A673 (cell line): ENCODE results near the gene TRMT11. TPM values are rescaled to one million over a fixed set of nuclear protein-coding genes. Genes with fewer than 3 reads are reported as not detected.
"Not testable (repeated sequence)": the region's sequence is repeated elsewhere in the genome, so short reads cannot be mapped to it uniquely, and the experiment has no call there.

Experiments
- BruUV-seq: library from RNA; stranded (reverse); fragments of 400-500 nt; replicated peaks from 2 replicates; lab custom pipeline; 2021; lab: Mats Ljungman, UMichigan
- CTCF ChIA-PET: fragments of 300-600 bp; sonication (Branson Sonifier 250); formaldehyde crosslinking; loops from one replicate; lab custom pipeline; 2022; ENCODE audit warnings: antibody characterized with exemption; lab: Charles Lee
- POLR2A ChIA-PET: fragments of 300-600 bp; sonication (Branson Sonifier 250); formaldehyde crosslinking; loops from one replicate; lab custom pipeline; 2022; ENCODE audit warnings: antibody characterized with exemption; ENCODE audit not compliant: low non-redundant PET; lab: Charles Lee
- DNase-seq: peaks from one replicate; pipeline ENCODE4 v3.0.0-alpha.2; 2015; ENCODE audit warnings: low spot score
- H3K27ac ChIP-seq: fragments of 200-600 bp; sonication (generic); 2 replicates; pipeline ENCODE4 v1.5.1; 2016; ENCODE audit warnings: mixed run types, low read depth, mild to moderate bottlenecking, mixed read lengths, antibody characterized with exemption, low read length; ENCODE audit not compliant: poor library complexity, severe bottlenecking
- H3K27me3 ChIP-seq: fragments of 200-600 bp; sonication (generic); replicated peaks from 2 replicates; pipeline ENCODE4 v1.6.1; 2017; ENCODE audit warnings: mixed run types, low read depth, mild to moderate bottlenecking, mixed read lengths, antibody characterized with exemption, low read length; ENCODE audit not compliant: insufficient read depth, poor library complexity
- H3K36me3 ChIP-seq: fragments of 200-600 bp; sonication (generic); 2 replicates; pipeline ENCODE4 v1.6.1; 2016; ENCODE audit warnings: mixed run types, mild to moderate bottlenecking, mixed read lengths, antibody characterized with exemption, low read length; ENCODE audit not compliant: insufficient read depth, poor library complexity, severe bottlenecking
- H3K4me1 ChIP-seq: fragments of 200-600 bp; sonication (generic); 2 replicates; pipeline ENCODE4 v1.6.1; 2017; ENCODE audit warnings: mixed run types, mild to moderate bottlenecking, mixed read lengths, antibody characterized with exemption, low read length; ENCODE audit not compliant: insufficient read depth, poor library complexity, severe bottlenecking
- H3K4me3 ChIP-seq: fragments of 200-600 bp; sonication (generic); 2 replicates; pipeline ENCODE4 v1.5.1; 2016; ENCODE audit warnings: low read depth, mixed run types, mild to moderate bottlenecking, mixed read lengths, low read length; ENCODE audit not compliant: poor library complexity, severe bottlenecking
- H3K9me3 ChIP-seq: fragments of 200-600 bp; sonication (generic); 2 replicates; pipeline ENCODE4 v1.6.1; 2016; ENCODE audit warnings: mixed run types, low read depth, mild to moderate bottlenecking, mixed read lengths, antibody characterized with exemption, low read length; ENCODE audit not compliant: poor library complexity, severe bottlenecking
- CTCF ChIP-seq: fragments of 300-800, 200-600 bp; sonication (generic); conservative IDR thresholded peaks from 2 replicates; pipeline ENCODE4 v1.5.1; 2017; ENCODE audit warnings: low read depth, mild to moderate bottlenecking, antibody characterized with exemption, low read length, moderate library complexity, mixed read lengths
- EZH2 ChIP-seq: fragments of 200-600 bp; sonication (generic); IDR thresholded peaks from 2 replicates; pipeline ENCODE4 v1.6.1; 2017; ENCODE audit warnings: borderline replicate concordance, low read depth, mild to moderate bottlenecking, mixed read lengths, antibody characterized with exemption, low read length; ENCODE audit not compliant: poor library complexity, severe bottlenecking
- intact Hi-C: fragments of 100-400 bp; cut with micrococcal nuclease; formaldehyde crosslinking; loops from one replicate; pipeline ENCODE4 v1.10.0; 2022; ENCODE audit not compliant: unreplicated experiment
- total RNA-seq: library from RNA; stranded (reverse); gene quantifications from 2 replicates; pipeline ENCODE4 v1.2.3, GENCODE V29; 2021

Gene TRMT11
- total RNA-seq, 1 experiment from 2014 or later, result 29.1 TPM

GRCh38 chr6:125968493-125968892, 17.8 kb upstream of the TRMT11 start:
- CTCF ChIA-PET, result no interaction called here
- TF ChIP-seq EZH2 (no peak), CTCF (no peak)
- no peaks in the 10 kb centered on the region for H3K9me3 ChIP-seq
- BruUV-seq, result no TSS peak
- intact Hi-C loops, result no loop called here
- no peak overlapping the region for H3K27ac ChIP-seq
- no peaks in the 10 kb centered on the region for H3K36me3 ChIP-seq
- H3K27me3 ChIP-seq, result no peaks in the 10 kb centered on the region
- H3K4me1 ChIP-seq, result peaks cover 10% of the 10 kb centered on the region
- H3K4me3 ChIP-seq, result no peak overlapping the region
- POLR2A ChIA-PET, result no interaction called here
- DNase-seq, result no peak

GRCh38 chr6:125970760-125971159, 15.6 kb upstream of the TRMT11 start:
- Histone ChIP-seq H3K27ac (no peak overlapping the region), H3K4me1 (peaks cover 10% of the 10 kb centered on the region), H3K27me3 (no peaks in the 10 kb centered on the region), H3K4me3 (no peak overlapping the region), H3K36me3 (no peaks in the 10 kb centered on the region), H3K9me3 (no peaks in the 10 kb centered on the region)
- BruUV-seq, result no TSS peak
- TF ChIP-seq CTCF (no peak), EZH2 (no peak)
- intact Hi-C loops, result loop anchor here (5.0 to 10.0 kb wide), 3 partner anchors 113 to 1096 kb away; no protein-coding TSS in a partner anchor
- CTCF ChIA-PET, result no interaction called here
- no peak for DNase-seq
- POLR2A ChIA-PET, result interaction anchor here (0.6 kb wide), 2 partner anchors 98 to 341 kb away, joined by 3 read pairs; no protein-coding TSS in a partner anchor

GRCh38 chr6:125972478-125972877, 13.9 kb upstream of the TRMT11 start:
- POLR2A ChIA-PET, CTCF ChIA-PET: not testable (repeated sequence)
- intact Hi-C loops, result loop anchor here (5.0 to 10.0 kb wide), 3 partner anchors 115 to 1098 kb away; no protein-coding TSS in a partner anchor

More at GRCh38 chr6:125972478-125972877, 13.9 kb upstream of the TRMT11 start:
- H3K27ac ChIP-seq, H3K4me1 ChIP-seq, H3K9me3 ChIP-seq, BruUV-seq, H3K4me3 ChIP-seq, H3K36me3 ChIP-seq, H3K27me3 ChIP-seq, DNase-seq: not testable (repeated sequence)
